Activated CD8-positive, alpha-beta memory T cell treated with anti-CD3 and anti-CD28 coated beads, Interleukin-2, amount 10 ng/mL, durations not matched to agents 7 days and 5 days (primary cell): ENCODE data around the gene MUC21. TPM values are rescaled to one million over a fixed set of nuclear protein-coding genes. Genes with fewer than 3 reads are reported as not detected.

Experiments
- ATAC-seq: fragments of 150-1000 bp; cut with Tn5 transposase; one replicate; pipeline ENCODE4 v1.10.0; 2021; ENCODE audit warnings: moderate library complexity
- CTCF ChIA-PET: fragments of 350-600 bp; sonication (Branson Sonifier 250); formaldehyde crosslinking; loops from one replicate; lab custom pipeline; 2021; ENCODE audit warnings: antibody characterized with exemption; lab: Charles Lee
- DNase-seq: peaks from one replicate; pipeline ENCODE4 v3.0.0-alpha.2; 2020
- H3K27ac Mint-ChIP-seq: one replicate; pipeline ENCODE4 v1.8.0; 2021; ENCODE audit warnings: mild to moderate bottlenecking, mixed read lengths
- H3K27me3 Mint-ChIP-seq: one replicate; pipeline ENCODE4 v1.8.0; 2021; ENCODE audit warnings: mixed read lengths
- H3K36me3 Mint-ChIP-seq: one replicate; pipeline ENCODE4 v1.8.0; 2021; ENCODE audit warnings: mild to moderate bottlenecking, mixed read lengths
- H3K4me1 Mint-ChIP-seq: one replicate; pipeline ENCODE4 v1.8.0; 2021; ENCODE audit warnings: mixed read lengths
- H3K4me3 Mint-ChIP-seq: one replicate; pipeline ENCODE4 v1.8.0; 2021; ENCODE audit warnings: mild to moderate bottlenecking, moderate library complexity, mixed read lengths
- H3K9me3 Mint-ChIP-seq: one replicate; pipeline ENCODE4 v1.8.0; 2022; ENCODE audit warnings: low read depth, mixed read lengths
- total RNA-seq, 2 experiments: library from RNA; stranded (reverse); gene quantifications; one replicate each; pipeline ENCODE4 v1.2.3, GENCODE V29; 2021

Gene MUC21
- not detected for total RNA-seq

- Mint-ChIP-seq H3K27me3 (peaks cover 46% of the 10 kb centered on the region), H3K36me3 (no peaks in the 10 kb centered on the region), H3K27ac (no peak within 1 kb of the TSS), H3K4me3 (no peak within 1 kb of the TSS), H3K4me1 (peaks cover 5% of the 10 kb centered on the region), H3K9me3 (no peaks in the 10 kb centered on the region)
- DNase-seq (no peak), ATAC-seq (no peak)
- CTCF ChIA-PET, result no interaction called here
Observed at GRCh38 chr6:30983439-30983838, at the start of gene MUC21. Gene MUC21 (plus strand): TSS chr6:30983718. CDS start chr6:30983959, 241 bp downstream.

- Mint-ChIP-seq H3K27me3 (peaks cover 19% of the 10 kb centered on the region), H3K4me1 (no peaks in the 10 kb centered on the region), H3K4me3 (no peak overlapping the region), H3K27ac (no peak overlapping the region), H3K9me3 (no peaks in the 10 kb centered on the region), H3K36me3 (no peaks in the 10 kb centered on the region)
- DNase-seq (no peak), ATAC-seq (no peak)
- CTCF ChIA-PET, result no interaction called here
Observed at GRCh38 chr6:30935018-30935417, 48.5 kb upstream of the MUC21 start.

GRCh38 chr6:30937265-30937664 lies 46.3 kb upstream of the MUC21 start:
- Mint-ChIP-seq H3K27ac (no peak overlapping the region), H3K36me3 (no peaks in the 10 kb centered on the region), H3K4me1 (no peaks in the 10 kb centered on the region), H3K27me3 (peaks cover 37% of the 10 kb centered on the region), H3K4me3 (no peak overlapping the region), H3K9me3 (no peaks in the 10 kb centered on the region)
- DNase-seq (no peak), ATAC-seq (no peak)
- CTCF ChIA-PET, result no interaction called here

- Mint-ChIP-seq H3K27me3 (peaks cover 50% of the 10 kb centered on the region), H3K4me1 (no peaks in the 10 kb centered on the region), H3K9me3 (no peaks in the 10 kb centered on the region), H3K36me3 (no peaks in the 10 kb centered on the region), H3K27ac (no peak overlapping the region), H3K4me3 (no peak overlapping the region)
- CTCF ChIA-PET, result interaction anchor here (0.6 kb wide), 1 partner anchor 188 kb away, joined by 3 read pairs; no protein-coding TSS in a partner anchor
- DNase-seq (no peak), ATAC-seq (no peak)
Observed at GRCh38 chr6:30938730-30939129, 44.8 kb upstream of the MUC21 start.

GRCh38 chr6:30939473-30939872 lies 44.0 kb upstream of the MUC21 start:
- Mint-ChIP-seq H3K36me3 (no peaks in the 10 kb centered on the region), H3K27ac (no peak overlapping the region), H3K9me3 (no peaks in the 10 kb centered on the region), H3K27me3 (peaks cover 56% of the 10 kb centered on the region), H3K4me1 (no peaks in the 10 kb centered on the region), H3K4me3 (no peak overlapping the region)
- DNase-seq (no peak), ATAC-seq (no peak)
- CTCF ChIA-PET, result interaction anchor here (0.6 kb wide), 1 partner anchor 188 kb away, joined by 3 read pairs; no protein-coding TSS in a partner anchor

GRCh38 chr6:30940361-30940986 lies 43.0 kb upstream of the MUC21 start, which contains the start of gene MUCL3:
Gene MUCL3 (plus strand): TSS chr6:30940973. CDS start chr6:30941000, 27 bp downstream.
- CTCF ChIA-PET, result interaction anchor here (0.7 to 1.3 kb wide), 2 partner anchors 9 to 24 kb away, joined by 3 read pairs; no protein-coding TSS in a partner anchor
- no peaks in the 10 kb centered on the region for H3K4me1 Mint-ChIP-seq
- DNase-seq (no peak), ATAC-seq (no peak)
- H3K9me3 Mint-ChIP-seq, result no peaks in the 10 kb centered on the region
- H3K27me3 Mint-ChIP-seq, result peaks cover 61% of the 10 kb centered on the region
- H3K27ac Mint-ChIP-seq, result no peak within 1 kb of the TSS
- no peak within 1 kb of the TSS for H3K4me3 Mint-ChIP-seq
- no peaks in the 10 kb centered on the region for H3K36me3 Mint-ChIP-seq

- H3K36me3 Mint-ChIP-seq, result no peaks in the 10 kb centered on the region
- ATAC-seq (no peak), DNase-seq (no peak)
- CTCF ChIA-PET, result no interaction called here
- no peak overlapping the region for H3K4me3 Mint-ChIP-seq
- no peaks in the 10 kb centered on the region for H3K4me1 Mint-ChIP-seq
- no peak overlapping the region for H3K27ac Mint-ChIP-seq
- H3K27me3 Mint-ChIP-seq, result peaks cover 72% of the 10 kb centered on the region
- H3K9me3 Mint-ChIP-seq, result no peaks in the 10 kb centered on the region
Observed at GRCh38 chr6:30942338-30943060, 41.0 kb upstream of the MUC21 start.

- ATAC-seq, result no peak
- CTCF ChIA-PET, result interaction anchor here (0.7 kb wide), 1 partner anchor 136 kb away, joined by 3 read pairs; no protein-coding TSS in a partner anchor
- no peak overlapping the region for H3K4me3 Mint-ChIP-seq
Observed at GRCh38 chr6:30944051-30944450, 39.5 kb upstream of the MUC21 start.

GRCh38 chr6:30945281-30945680 lies 38.2 kb upstream of the MUC21 start:
- no peaks in the 10 kb centered on the region for H3K4me1 Mint-ChIP-seq
- ATAC-seq (no peak), DNase-seq (no peak)
- H3K4me3 Mint-ChIP-seq, result no peak overlapping the region
- no peak overlapping the region for H3K27ac Mint-ChIP-seq
- CTCF ChIA-PET, result no interaction called here
- H3K36me3 Mint-ChIP-seq, result no peaks in the 10 kb centered on the region
- H3K27me3 Mint-ChIP-seq, result peaks cover 75% of the 10 kb centered on the region
- H3K9me3 Mint-ChIP-seq, result no peaks in the 10 kb centered on the region

More at GRCh38 chr6:30944051-30944450, 39.5 kb upstream of the MUC21 start:
- H3K36me3 Mint-ChIP-seq, result no peaks in the 10 kb centered on the region
- no peak overlapping the region for H3K27ac Mint-ChIP-seq
- H3K4me1 Mint-ChIP-seq, result no peaks in the 10 kb centered on the region
- no peaks in the 10 kb centered on the region for H3K9me3 Mint-ChIP-seq
- no peak for DNase-seq
- peaks cover 73% of the 10 kb centered on the region for H3K27me3 Mint-ChIP-seq

GRCh38 chr6:30947231-30947630 lies 36.3 kb upstream of the MUC21 start:
- no peak for ATAC-seq
- Mint-ChIP-seq H3K27ac (no peak overlapping the region), H3K36me3 (no peaks in the 10 kb centered on the region), H3K27me3 (peaks cover 80% of the 10 kb centered on the region), H3K9me3 (no peaks in the 10 kb centered on the region), H3K4me3 (no peak overlapping the region), H3K4me1 (no peaks in the 10 kb centered on the region)
- CTCF ChIA-PET, result no interaction called here
- no peak for DNase-seq

GRCh38 chr6:30948811-30949210 lies 34.7 kb upstream of the MUC21 start:
- DNase-seq, result no peak
- Mint-ChIP-seq H3K36me3 (no peaks in the 10 kb centered on the region), H3K27me3 (peaks cover 80% of the 10 kb centered on the region), H3K4me3 (no peak overlapping the region), H3K9me3 (no peaks in the 10 kb centered on the region), H3K4me1 (no peaks in the 10 kb centered on the region), H3K27ac (no peak overlapping the region)
- ATAC-seq, result no peak
- CTCF ChIA-PET, result interaction anchor here (1.1 kb wide), 1 partner anchor 8 kb away, joined by 3 read pairs; the partner anchor contains the start of gene MUCL3

GRCh38 chr6:30951907-30952469 lies 31.5 kb upstream of the MUC21 start:
- Mint-ChIP-seq H3K9me3 (no peaks in the 10 kb centered on the region), H3K36me3 (no peaks in the 10 kb centered on the region), H3K4me1 (peaks cover 8% of the 10 kb centered on the region), H3K4me3 (no peak overlapping the region), H3K27ac (no peak overlapping the region), H3K27me3 (peaks cover 85% of the 10 kb centered on the region)
- ATAC-seq (no peak), DNase-seq (no peak)
- CTCF ChIA-PET, result no interaction called here

GRCh38 chr6:30954631-30955366 lies 28.7 kb upstream of the MUC21 start:
- peaks cover 8% of the 10 kb centered on the region for H3K4me1 Mint-ChIP-seq
- H3K27ac Mint-ChIP-seq, result no peak overlapping the region
- peak overlapping the region; percentile 55 for H3K4me3 Mint-ChIP-seq
- H3K9me3 Mint-ChIP-seq, result no peaks in the 10 kb centered on the region
- peaks cover 89% of the 10 kb centered on the region for H3K27me3 Mint-ChIP-seq
- H3K36me3 Mint-ChIP-seq, result no peaks in the 10 kb centered on the region
- ATAC-seq, result no peak
- CTCF ChIA-PET, result interaction anchor here (0.7 to 2.8 kb wide), 6 partner anchors 10 to 125 kb away, joined by 3 to 11 read pairs (median 4); partner anchors contain the start of gene VARS2
- DNase-seq, result no peak
